GM18951 (cell line): ENCODE measurements around the gene PIK3R2.
"Not testable (repeated sequence)": the region's sequence is repeated elsewhere in the genome, so short reads cannot be mapped to it uniquely, and the experiment has no call there.

ENCODE experiments used
- POLR2A ChIP-seq: IDR thresholded peaks from 4 replicates; pipeline ENCODE4 v1.6.1; 2011; ENCODE audit warnings: mild to moderate bottlenecking; ENCODE audit not compliant: insufficient read length, insufficient read depth; ENCODE audit errors: extremely low read depth
- in situ Hi-C: fragments of 300-500 bp; cut with MboI; formaldehyde crosslinking; loops from one replicate; pipeline ENCODE4 v1.12.0; 2022; ENCODE audit warnings: low sequenced_read_pairs, mixed read lengths, inconsistent platforms; ENCODE audit not compliant: unreplicated experiment

Gene PIK3R2

GRCh38 chr19:18197941-18198340 is 45.0 kb downstream of the PIK3R2 start:
- in situ Hi-C loops = no loop called here
- no peak for TF ChIP-seq POLR2A

- in situ Hi-C loops = no loop called here
- no peak for TF ChIP-seq POLR2A
These were observed 45.4 kb downstream of the PIK3R2 start for GRCh38 chr19:18198374-18198773.

GRCh38 chr19:18202397-18202777 is 49.4 kb downstream of the PIK3R2 start:
- no peak for TF ChIP-seq POLR2A

GRCh38 chr19:18202778-18203407 is 49.9 kb downstream of the PIK3R2 start:
- TF ChIP-seq POLR2A = no peak

More at GRCh38 chr19:18202397-18202777, 49.4 kb downstream of the PIK3R2 start:
- in situ Hi-C loops = no loop called here

GRCh38 chr19:18203408-18203862 is 50.5 kb downstream of the PIK3R2 start:
- no peak for TF ChIP-seq POLR2A
- in situ Hi-C loops = no loop called here

More at GRCh38 chr19:18202778-18203407, 49.9 kb downstream of the PIK3R2 start:
- in situ Hi-C loops = no loop called here

- in situ Hi-C loops = no loop called here
- peak; percentile 53 for TF ChIP-seq POLR2A
These were observed 51.0 kb downstream of the PIK3R2 start, which contains the start of gene RAB3A for GRCh38 chr19:18203863-18204393. Gene RAB3A, minus strand, starts transcription at chr19:18204042. Its CDS starts 1,302 bp downstream, at chr19:18202740.

GRCh38 chr19:18204394-18205199 is 51.6 kb downstream of the PIK3R2 start:
- TF ChIP-seq POLR2A = no peak
- in situ Hi-C loops = no loop called here

- no peak for TF ChIP-seq POLR2A
- in situ Hi-C loops = no loop called here
These were observed 52.4 kb downstream of the PIK3R2 start for GRCh38 chr19:18205200-18205892.

- no peak for TF ChIP-seq POLR2A
- in situ Hi-C loops = no loop called here
These were observed 53.1 kb downstream of the PIK3R2 start for GRCh38 chr19:18206018-18206417.

GRCh38 chr19:18208098-18208951 is 55.4 kb downstream of the PIK3R2 start:
- in situ Hi-C loops = no loop called here
- no peak for TF ChIP-seq POLR2A

GRCh38 chr19:18209912-18210311 is 56.9 kb downstream of the PIK3R2 start:
- in situ Hi-C loops = not testable (repeated sequence)

GRCh38 chr19:18211683-18212082 is 58.7 kb downstream of the PIK3R2 start:
- TF ChIP-seq POLR2A = no peak

GRCh38 chr19:18214779-18215433 is 61.9 kb downstream of the PIK3R2 start:
- in situ Hi-C loops = no loop called here
- TF ChIP-seq POLR2A = no peak

More at GRCh38 chr19:18211683-18212082, 58.7 kb downstream of the PIK3R2 start:
- in situ Hi-C loops = no loop called here
